ENCODE data around the gene NFS1. TPM values are rescaled to one million over a fixed set of nuclear protein-coding genes. Genes with fewer than 3 reads are reported as not detected.

The NFS1 gene
- polyA plus RNA-seq, 2 of the 4 experiments (the other 2 are of a cell fraction): 44.0 to 50.5 TPM

- TF ChIP-seq ZNF302 (CRISPR knock-in tag; IDR thresholded peaks at IDR 0.05): no peak
- TF ChIP-seq EHMT2 (IDR thresholded peaks at IDR 0.05; ENCODE audit: low read depth): no peak
- no peak for TF ChIP-seq FOXS1 (CRISPR knock-in tag; IDR thresholded peaks at IDR 0.05)
- peak; percentile 24; the same call in 1 of the 3 replicates for TF ChIP-seq BCL3 (IDR thresholded peaks at IDR 0.05)
- TF ChIP-seq BHLHE40 (IDR thresholded peaks at IDR 0.05; ENCODE audit: low read depth, low read length): no peak
- TF ChIP-seq ZSCAN20 (CRISPR knock-in tag; IDR thresholded peaks at IDR 0.05): no peak
- no peak for TF ChIP-seq POLR2AphosphoS2 (conservative IDR thresholded peaks at IDR 0.05; ENCODE audit: low read length)
- TF ChIP-seq TP53 (CRISPR knock-in tag; IDR thresholded peaks at IDR 0.05): no peak
- TF ChIP-seq RNF2 (IDR thresholded peaks at IDR 0.05; ENCODE audit: borderline replicate concordance, low read depth): no peak
- no peak for TF ChIP-seq NPAS2 (CRISPR knock-in tag; IDR thresholded peaks at IDR 0.05; ENCODE audit: borderline replicate concordance)
- peak; percentile 99 for TF ChIP-seq PHF8 (IDR thresholded peaks at IDR 0.05; ENCODE audit: borderline replicate concordance, low read depth)
- 0 out of 2 replicates have a peak, but pooled peaks have one; percentile 0 for TF ChIP-seq RFX5 (IDR thresholded peaks at IDR 0.05)
- TF ChIP-seq MYC (IDR thresholded peaks at IDR 0.05; ENCODE audit: borderline replicate concordance, low read length): peak; percentile 90
- TF ChIP-seq MAFK (IDR thresholded peaks at IDR 0.05; ENCODE audit: partially characterized antibody): no peak
- TF ChIP-seq KDM5A (IDR thresholded peaks at IDR 0.05): no peak
- no peak for TF ChIP-seq NFE2L2 (conservative IDR thresholded peaks at IDR 0.05; ENCODE audit: low read length)
- TF ChIP-seq CBX8 (IDR thresholded peaks at IDR 0.05): no peak
- no peak for TF ChIP-seq CHD4 (IDR thresholded peaks at IDR 0.05; ENCODE audit: borderline replicate concordance)
- TF ChIP-seq HEYL (CRISPR knock-in tag; IDR thresholded peaks at IDR 0.05): no peak
- TF ChIP-seq, protein P1, sequence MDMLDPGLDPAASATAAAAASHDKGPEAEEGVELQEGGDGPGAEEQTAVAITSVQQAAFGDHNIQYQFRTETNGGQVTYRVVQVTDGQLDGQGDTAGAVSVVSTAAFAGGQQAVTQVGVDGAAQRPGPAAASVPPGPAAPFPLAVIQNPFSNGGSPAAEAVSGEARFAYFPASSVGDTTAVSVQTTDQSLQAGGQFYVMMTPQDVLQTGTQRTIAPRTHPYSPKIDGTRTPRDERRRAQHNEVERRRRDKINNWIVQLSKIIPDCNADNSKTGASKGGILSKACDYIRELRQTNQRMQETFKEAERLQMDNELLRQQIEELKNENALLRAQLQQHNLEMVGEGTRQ (IDR thresholded peaks at IDR 0.05): peak; percentile 58
- no peak for TF ChIP-seq HOXB5 (CRISPR knock-in tag; IDR thresholded peaks at IDR 0.05)
- peak; percentile 89 for TF ChIP-seq POLR2A (IDR thresholded peaks at IDR 0.05; ENCODE audit: low read length)
- TF ChIP-seq CHD2 (IDR thresholded peaks at IDR 0.05; ENCODE audit: low read length, partially characterized antibody): peak; percentile 99
- TF ChIP-seq NR3C1 (IDR thresholded peaks at IDR 0.05): no peak
- TF ChIP-seq ESRRA (IDR thresholded peaks at IDR 0.05; ENCODE audit: borderline replicate concordance, low read length): no peak; the same call in 1 of the 2 replicates
- no peak; the same call in 1 of the 2 replicates for TF ChIP-seq MAZ (IDR thresholded peaks at IDR 0.05; ENCODE audit: borderline replicate concordance, low read depth, low read length)
- TF ChIP-seq ZC3H11A (IDR thresholded peaks at IDR 0.05): no peak
- TF ChIP-seq RARB (CRISPR knock-in tag; IDR thresholded peaks at IDR 0.05): no peak
- TF ChIP-seq CEBPB (IDR thresholded peaks at IDR 0.05): peak; percentile 98 to 100
- no peak for TF ChIP-seq JUNB (IDR thresholded peaks at IDR 0.05)
- no peak for TF ChIP-seq RCOR1 (IDR thresholded peaks at IDR 0.05; ENCODE audit: low read depth, low read length)
- TF ChIP-seq KDM1A (IDR thresholded peaks at IDR 0.05; ENCODE audit: low read depth): no peak
- TF ChIP-seq, protein P2, sequence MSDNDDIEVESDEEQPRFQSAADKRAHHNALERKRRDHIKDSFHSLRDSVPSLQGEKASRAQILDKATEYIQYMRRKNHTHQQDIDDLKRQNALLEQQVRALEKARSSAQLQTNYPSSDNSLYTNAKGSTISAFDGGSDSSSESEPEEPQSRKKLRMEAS (IDR thresholded peaks at IDR 0.05): peak; percentile 97
- 0 out of 5 replicates have a peak, but pooled peaks of 1 of the 2 experiments have one; percentile 18 for TF ChIP-seq RAD21 (conservative IDR thresholded peaks at IDR 0.05 in 1 of 2, IDR thresholded peaks at IDR 0.05 in 1 of 2)
- TF ChIP-seq FOSB (CRISPR knock-in tag; IDR thresholded peaks at IDR 0.05): no peak
- TF ChIP-seq EP300 (IDR thresholded peaks at IDR 0.05): peak in 1 of 2 experiments; percentile 49; a peak in 1 of 5 replicates
- TF ChIP-seq ZFP36 (IDR thresholded peaks at IDR 0.05; ENCODE audit: borderline replicate concordance, partially characterized antibody): no peak
- TF ChIP-seq TFCP2L1 (CRISPR knock-in tag; IDR thresholded peaks at IDR 0.05): peak; percentile 46; the same call in 1 of the 2 replicates
- no peak for TF ChIP-seq EHF (CRISPR knock-in tag; IDR thresholded peaks at IDR 0.05)
- TF ChIP-seq, protein P3, sequence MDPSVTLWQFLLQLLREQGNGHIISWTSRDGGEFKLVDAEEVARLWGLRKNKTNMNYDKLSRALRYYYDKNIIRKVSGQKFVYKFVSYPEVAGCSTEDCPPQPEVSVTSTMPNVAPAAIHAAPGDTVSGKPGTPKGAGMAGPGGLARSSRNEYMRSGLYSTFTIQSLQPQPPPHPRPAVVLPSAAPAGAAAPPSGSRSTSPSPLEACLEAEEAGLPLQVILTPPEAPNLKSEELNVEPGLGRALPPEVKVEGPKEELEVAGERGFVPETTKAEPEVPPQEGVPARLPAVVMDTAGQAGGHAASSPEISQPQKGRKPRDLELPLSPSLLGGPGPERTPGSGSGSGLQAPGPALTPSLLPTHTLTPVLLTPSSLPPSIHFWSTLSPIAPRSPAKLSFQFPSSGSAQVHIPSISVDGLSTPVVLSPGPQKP (IDR thresholded peaks at IDR 0.05; ENCODE audit: low read depth, low read length): no peak
- no peak for TF ChIP-seq FOSL2 (IDR thresholded peaks at IDR 0.05)
- 0 out of 2 replicates have a peak, but pooled peaks have one; percentile 22 for TF ChIP-seq FOSL2 (CRISPR knock-in tag; IDR thresholded peaks at IDR 0.05)
Observed at GRCh38 chr20:35741892-35742740, 43.0 kb upstream of the NFS1 start, which contains the start of gene RBM39 (continued).
